Subcutaneous adipose tissue (tissue), 4 donors: ENCODE results near the gene TTC9. TPM values are rescaled to one million over a fixed set of nuclear protein-coding genes. Genes with fewer than 3 reads are reported as not detected.

Source experiments
- CTCF ChIP-seq: fragments of 450-650 bp; IDR thresholded peaks from one replicate; pipeline ENCODE4 v1.5.1; 2016; ENCODE audit warnings: low read depth, mild to moderate bottlenecking, control low read depth, antibody characterized with exemption, moderate library complexity
- total RNA-seq, 4 donors: library from RNA; depleted of rRNA; stranded (reverse); fragments of >200 nt; gene quantifications; one replicate each; pipeline ENCODE4 v1.1.0, GENCODE V29; 2016

TTC9 gene
- total RNA-seq, 4 donors from 2014 or later: 0.22 to 0.65 (median 0.36) TPM

- no peak for TF ChIP-seq CTCF
Observed at GRCh38 chr14:70654632-70655031, 12.9 kb downstream of the TTC9 start.

DNA sequence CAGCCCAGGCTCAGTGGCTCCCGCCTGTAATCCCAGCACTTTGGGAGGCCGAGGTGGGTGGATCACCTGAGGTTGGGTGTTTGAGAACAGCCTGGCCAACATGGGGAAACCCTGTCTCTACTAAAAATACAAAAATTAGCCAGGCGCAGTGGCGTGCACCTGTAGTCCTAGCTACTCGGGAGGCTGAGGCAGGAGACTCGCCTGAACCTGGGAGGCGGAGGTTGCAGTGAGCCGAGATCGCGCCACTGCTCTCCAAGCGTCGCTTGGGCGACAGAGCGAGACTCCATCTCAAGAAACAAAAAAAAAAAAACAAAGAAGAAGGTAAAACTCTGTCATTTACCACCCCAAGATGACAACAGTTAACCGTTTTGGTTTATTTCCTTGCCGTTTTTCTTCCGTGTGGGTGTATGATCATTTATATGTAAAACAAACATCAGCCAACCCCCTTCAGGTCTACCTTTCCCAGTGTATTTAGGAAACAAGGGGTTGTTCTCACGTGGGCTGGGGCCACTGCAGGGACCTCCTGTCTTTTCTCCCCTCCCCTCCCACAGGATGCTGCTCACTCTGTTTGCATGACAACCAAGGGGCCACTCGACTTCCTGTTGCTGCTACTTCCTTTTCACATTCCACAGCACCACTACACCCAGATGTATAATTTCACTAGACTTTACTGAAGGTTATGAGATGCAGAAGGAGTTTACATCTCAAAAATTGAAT is 13.6 kb downstream of the TTC9 start:
- TF ChIP-seq CTCF: no peak

GRCh38 chr14:70658899-70659298 is 17.2 kb downstream of the TTC9 start:
- no peak for TF ChIP-seq CTCF

GRCh38 chr14:70660967-70661893 is 19.5 kb downstream of the TTC9 start:
- no peak for TF ChIP-seq CTCF

DNA sequence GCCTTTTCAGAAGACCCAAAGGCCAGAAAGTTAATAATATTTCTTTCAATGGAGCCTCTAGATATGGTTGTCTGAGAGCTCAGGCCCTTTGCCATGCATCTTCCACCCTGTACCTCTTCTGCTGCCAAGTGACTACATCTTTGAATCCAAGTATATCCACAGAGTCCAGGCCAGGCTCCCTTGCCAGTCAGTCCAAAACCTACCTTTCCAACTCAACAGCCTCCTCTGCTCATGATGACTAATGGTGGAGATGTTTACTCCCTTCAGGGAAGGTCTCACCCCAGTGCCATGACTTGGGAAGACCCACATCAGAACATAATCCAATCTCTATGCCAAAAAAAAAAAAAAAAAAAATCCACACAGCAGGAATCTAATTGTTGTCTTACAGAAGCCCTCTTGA is 20.4 kb downstream of the TTC9 start:
- TF ChIP-seq CTCF: no peak

- TF ChIP-seq CTCF: no peak
Observed at GRCh38 chr14:70662816-70663215, 21.1 kb downstream of the TTC9 start.

GRCh38 chr14:70663707-70664179 is 22.0 kb downstream of the TTC9 start:
- TF ChIP-seq CTCF: no peak
